Glutamatergic neuron (in vitro differentiated cells): ENCODE measurements around the gene OR10H4. TPM values are rescaled to one million over a fixed set of nuclear protein-coding genes. Genes with fewer than 3 reads are reported as not detected.

Experiments used
- DNase-seq: peaks from one replicate; pipeline ENCODE4 v3.0.0; 2022
- H3K27ac Mint-ChIP-seq: one replicate; pipeline ENCODE4 v1.8.0; 2020; ENCODE audit warnings: mild to moderate bottlenecking, mixed read lengths, inconsistent platforms; ENCODE audit not compliant: unreplicated experiment
- H3K27me3 Mint-ChIP-seq: one replicate; pipeline ENCODE4 v1.8.0; 2020; ENCODE audit warnings: mild to moderate bottlenecking, moderate library complexity, mixed read lengths, inconsistent platforms; ENCODE audit not compliant: unreplicated experiment
- H3K36me3 Mint-ChIP-seq: one replicate; pipeline ENCODE4 v1.8.0; 2020; ENCODE audit warnings: mild to moderate bottlenecking, mixed read lengths, inconsistent platforms; ENCODE audit not compliant: unreplicated experiment
- H3K4me1 Mint-ChIP-seq: one replicate; pipeline ENCODE4 v1.8.0; 2020; ENCODE audit warnings: mild to moderate bottlenecking, low read depth, mixed read lengths, inconsistent platforms; ENCODE audit not compliant: unreplicated experiment
- H3K4me3 Mint-ChIP-seq: one replicate; pipeline ENCODE4 v1.8.0; 2020; ENCODE audit warnings: mild to moderate bottlenecking, mixed read lengths, inconsistent platforms; ENCODE audit not compliant: unreplicated experiment
- H3K9me3 Mint-ChIP-seq: one replicate; pipeline ENCODE4 v1.8.0; 2020; ENCODE audit warnings: mild to moderate bottlenecking, moderate library complexity, mixed read lengths, inconsistent platforms; ENCODE audit not compliant: unreplicated experiment
- total RNA-seq: library from RNA; stranded (reverse); fragmentation: NEBNext Ultra II Directional; extraction: Animal tissue kit (Norgen Biotek cat#: 25700); gene quantifications from one replicate; pipeline ENCODE4 v1.2.1, GENCODE V29; 2021; ENCODE audit not compliant: unreplicated experiment
- TF ChIP-seq, protein P1 (sequence below): fragments of 200-600 bp; sonication (generic); IDR thresholded peaks from one replicate; pipeline ENCODE4 v1.5.0; 2021; ENCODE audit not compliant: partially characterized antibody, unreplicated experiment

The OR10H4 gene
- total RNA-seq, 1 donor from 2014 or later = not detected

DNA sequence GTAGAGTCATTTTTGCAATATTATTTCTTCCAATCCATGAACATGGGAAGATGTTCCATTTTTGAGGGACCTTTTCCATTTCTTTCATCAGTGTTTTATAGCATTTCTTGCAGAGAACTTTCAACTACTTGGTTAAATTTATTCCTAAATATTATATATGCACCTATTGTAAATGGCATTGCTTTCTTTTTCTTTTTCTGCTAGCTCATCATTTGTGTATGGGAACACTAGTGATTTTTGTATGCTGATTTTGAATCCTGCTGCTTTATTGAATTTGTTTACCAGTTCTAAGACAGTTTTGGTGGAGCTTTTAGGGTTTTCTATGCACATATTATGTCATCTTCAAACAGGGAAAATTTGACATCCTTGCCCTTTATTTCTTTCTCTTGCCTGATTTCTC lies 43.8 kb upstream of the OR10H4 start:
- Mint-ChIP-seq H3K9me3 (peaks cover 3% of the 10 kb centered on the region), H3K4me1 (no peaks in the 10 kb centered on the region), H3K36me3 (peaks cover 4% of the 10 kb centered on the region), H3K27me3 (no peaks in the 10 kb centered on the region), H3K27ac (no peak overlapping the region), H3K4me3 (no peak overlapping the region)
- TF ChIP-seq, protein P1, sequence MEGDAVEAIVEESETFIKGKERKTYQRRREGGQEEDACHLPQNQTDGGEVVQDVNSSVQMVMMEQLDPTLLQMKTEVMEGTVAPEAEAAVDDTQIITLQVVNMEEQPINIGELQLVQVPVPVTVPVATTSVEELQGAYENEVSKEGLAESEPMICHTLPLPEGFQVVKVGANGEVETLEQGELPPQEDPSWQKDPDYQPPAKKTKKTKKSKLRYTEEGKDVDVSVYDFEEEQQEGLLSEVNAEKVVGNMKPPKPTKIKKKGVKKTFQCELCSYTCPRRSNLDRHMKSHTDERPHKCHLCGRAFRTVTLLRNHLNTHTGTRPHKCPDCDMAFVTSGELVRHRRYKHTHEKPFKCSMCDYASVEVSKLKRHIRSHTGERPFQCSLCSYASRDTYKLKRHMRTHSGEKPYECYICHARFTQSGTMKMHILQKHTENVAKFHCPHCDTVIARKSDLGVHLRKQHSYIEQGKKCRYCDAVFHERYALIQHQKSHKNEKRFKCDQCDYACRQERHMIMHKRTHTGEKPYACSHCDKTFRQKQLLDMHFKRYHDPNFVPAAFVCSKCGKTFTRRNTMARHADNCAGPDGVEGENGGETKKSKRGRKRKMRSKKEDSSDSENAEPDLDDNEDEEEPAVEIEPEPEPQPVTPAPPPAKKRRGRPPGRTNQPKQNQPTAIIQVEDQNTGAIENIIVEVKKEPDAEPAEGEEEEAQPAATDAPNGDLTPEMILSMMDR = no peak
- DNase-seq = no peak

DNA sequence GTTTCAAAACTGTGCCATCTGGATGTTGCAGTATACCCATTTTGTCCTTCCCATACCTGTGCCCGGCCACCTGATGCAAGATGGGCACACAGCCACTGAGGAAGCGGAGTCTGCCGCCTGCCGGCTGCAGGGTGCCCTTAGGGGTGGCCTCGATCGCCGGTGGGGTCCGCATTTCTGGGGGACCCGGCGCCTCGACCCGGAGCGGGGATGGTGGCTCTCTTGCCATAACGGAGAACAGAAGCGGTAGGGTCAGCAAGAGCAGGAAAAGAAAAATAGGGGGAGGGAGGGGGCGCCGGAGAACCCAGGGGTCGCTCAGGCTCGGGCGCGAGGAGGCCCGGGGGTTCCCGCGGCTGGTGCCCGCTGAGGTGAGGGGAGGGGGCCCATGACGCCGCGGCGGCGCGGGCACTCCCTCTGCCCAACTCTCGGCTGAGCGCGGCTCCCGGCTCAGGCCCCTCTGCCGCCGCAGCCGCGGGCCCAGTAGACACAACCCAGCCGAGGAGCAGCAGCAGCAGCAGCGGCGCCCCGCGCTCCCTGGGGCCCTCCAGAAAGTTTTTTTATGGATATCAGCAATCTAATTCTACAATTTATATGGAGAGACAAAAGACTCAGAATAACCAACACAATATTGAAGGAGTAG lies 37.1 kb upstream of the OR10H4 start:
- Mint-ChIP-seq H3K27me3 (no peaks in the 10 kb centered on the region), H3K4me3 (peak overlapping the region; percentile 49), H3K36me3 (no peaks in the 10 kb centered on the region), H3K9me3 (peaks cover 5% of the 10 kb centered on the region), H3K27ac (no peak overlapping the region), H3K4me1 (no peaks in the 10 kb centered on the region)
- TF ChIP-seq, protein P1 = no peak
- DNase-seq = no peak

DNA sequence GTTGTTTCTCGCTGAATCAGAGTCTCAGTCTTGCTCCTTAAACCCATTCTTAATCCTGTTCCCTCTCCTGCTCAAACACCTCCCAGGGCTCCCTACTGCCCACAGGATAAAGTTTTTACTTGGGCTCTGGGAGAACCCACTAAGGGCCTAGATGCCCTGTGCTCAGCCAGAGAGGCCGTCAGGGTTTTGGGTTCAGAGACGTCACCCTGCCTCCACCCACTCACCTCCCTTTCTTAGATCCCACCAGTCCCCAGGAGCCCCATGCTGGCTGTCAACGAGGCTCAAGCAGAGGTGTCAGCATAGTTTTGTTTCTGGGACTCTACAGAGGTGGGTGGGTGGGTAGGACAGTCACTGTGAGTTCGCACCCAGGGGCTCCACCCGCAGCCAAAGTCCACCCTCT lies 35.4 kb upstream of the OR10H4 start:
- H3K9me3 Mint-ChIP-seq = peaks cover 5% of the 10 kb centered on the region
- H3K27ac Mint-ChIP-seq = no peak overlapping the region
- no peaks in the 10 kb centered on the region for H3K27me3 Mint-ChIP-seq
- H3K4me1 Mint-ChIP-seq = no peaks in the 10 kb centered on the region
- no peaks in the 10 kb centered on the region for H3K36me3 Mint-ChIP-seq
- DNase-seq = no peak
- TF ChIP-seq, protein P1 = no peak
- H3K4me3 Mint-ChIP-seq = no peak overlapping the region

DNA sequence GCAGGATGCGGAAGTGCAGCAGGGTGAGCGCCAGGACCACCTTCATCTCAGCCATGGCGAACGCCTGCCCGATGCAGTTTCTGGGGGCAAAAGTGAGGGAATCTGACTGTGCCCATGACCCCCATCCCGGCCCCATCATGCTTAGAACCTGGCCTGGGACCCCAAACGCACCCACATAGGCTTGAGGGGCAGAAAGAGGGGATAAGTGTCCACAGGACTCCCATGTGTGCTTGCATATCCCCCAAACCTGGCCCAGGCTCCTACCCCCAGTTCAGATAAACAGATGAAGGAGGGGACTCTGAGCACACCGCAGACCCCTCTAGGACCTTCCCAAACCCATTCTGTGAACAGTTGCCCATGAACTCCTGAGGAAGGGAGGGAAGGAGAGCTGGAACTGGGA lies 35.0 kb upstream of the OR10H4 start:
- Mint-ChIP-seq H3K27ac (no peak overlapping the region), H3K36me3 (no peaks in the 10 kb centered on the region), H3K9me3 (peaks cover 5% of the 10 kb centered on the region), H3K27me3 (no peaks in the 10 kb centered on the region), H3K4me1 (no peaks in the 10 kb centered on the region), H3K4me3 (no peak overlapping the region)
- TF ChIP-seq, protein P1 = no peak
- DNase-seq = no peak

DNA sequence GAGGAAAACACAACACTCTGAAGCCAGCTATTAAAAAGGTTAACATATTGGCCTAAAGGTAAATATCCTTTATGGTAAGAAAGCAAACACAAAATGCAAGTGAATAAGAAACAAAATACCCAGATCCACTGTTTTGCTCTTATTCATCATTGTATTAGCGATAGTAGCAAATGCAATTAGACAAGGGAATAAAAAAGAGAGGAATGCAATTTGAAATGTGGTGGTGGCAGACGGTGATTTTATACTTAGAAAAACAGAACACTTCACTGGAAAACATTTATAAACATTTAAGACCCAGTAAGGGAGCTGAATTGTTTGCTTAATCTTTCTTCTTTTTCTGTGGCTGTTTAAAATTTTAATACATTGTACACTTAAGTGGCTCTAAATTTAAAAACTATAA lies 33.7 kb upstream of the OR10H4 start:
- no peaks in the 10 kb centered on the region for H3K27me3 Mint-ChIP-seq
- no peak overlapping the region for H3K27ac Mint-ChIP-seq
- TF ChIP-seq, protein P1 = no peak
- DNase-seq = no peak
- peaks cover 7% of the 10 kb centered on the region for H3K9me3 Mint-ChIP-seq
- no peak overlapping the region for H3K4me3 Mint-ChIP-seq
- H3K4me1 Mint-ChIP-seq = no peaks in the 10 kb centered on the region
- no peaks in the 10 kb centered on the region for H3K36me3 Mint-ChIP-seq
